Gastroesophageal sphincter (tissue), 3 donors: ENCODE data around the gene CALHM5.

Experiments used
- CTCF ChIP-seq, 4 experiments: fragments of 200-600 bp in 2 of 4; fragments of 450-650 bp in 2 of 4; sonication (generic) in 1 of 4; IDR thresholded peaks; one replicate each; pipeline ENCODE4 v1.5.1; 2017 to 2019; ENCODE audit warnings: antibody characterized with exemption in 4 of 4, mild to moderate bottlenecking in 2 of 4, moderate library complexity in 2 of 4
- POLR2A ChIP-seq, 2 donors: fragments of 450-650 bp; IDR thresholded peaks; one replicate each; pipeline ENCODE4 v1.6.1; 2017; ENCODE audit warnings: antibody characterized with exemption in 2 of 2, mild to moderate bottlenecking in 2 of 2, moderate library complexity in 1 of 2

GRCh38 chr6:116472706-116473105, 38.7 kb upstream of the CALHM5 start:
- TF ChIP-seq CTCF (IDR thresholded peaks at IDR 0.05) = no peak
- no peak for TF ChIP-seq POLR2A (IDR thresholded peaks at IDR 0.05)
